Measurements from ENCODE around the gene HSBP1. TPM values are rescaled to one million over a fixed set of nuclear protein-coding genes. Genes with fewer than 3 reads are reported as not detected.

HSBP1 gene
- polyA plus RNA-seq, 2 of the 4 experiments (the other 2 are of a cell fraction), result 190 to 280 TPM

GRCh38 chr16:83856792-83857191, 49.0 kb downstream of the HSBP1 start:
- POLR2A ChIA-PET, result no interaction called here

GRCh38 chr16:83859265-83859664, 51.5 kb downstream of the HSBP1 start:
- H3K4me1 ChIP-seq, result no peaks in the 10 kb centered on the region
- ATAC-seq (no peak), FAIRE-seq (no peak), DNase-seq (ENCODE audit: low read depth in 1 of 2, low spot score in 1 of 2) (no peak)
- WGBS (ENCODE audit: missing lambda C conversion rate), result 43% methylated on average over 8 of the region's 8 CpGs
- no peak overlapping the region for H3K27ac ChIP-seq
- POLR2A ChIA-PET, result no interaction called here
- H3K4me3 ChIP-seq, result no peak overlapping the region
- CTCF ChIA-PET, result interaction anchor here (1.5 kb wide), 1 partner anchor 34 kb away, joined by 4 read pairs; no protein-coding TSS in a partner anchor
- H3K4me2 ChIP-seq, result no peak overlapping the region
- TF ChIP-seq USF2 (IDR thresholded peaks at IDR 0.05) (peak; percentile 60), JUNB (IDR thresholded peaks at IDR 0.05) (no peak)
- H3K9me3 ChIP-seq, result no peaks in the 10 kb centered on the region

More at GRCh38 chr16:83856792-83857191, 49.0 kb downstream of the HSBP1 start:
- TF ChIP-seq SMC3 (IDR thresholded peaks at IDR 0.05), result no peak
- TF ChIP-seq FOXS1 (CRISPR knock-in tag; IDR thresholded peaks at IDR 0.05), result no peak
- no peak for TF ChIP-seq GATA3 (IDR thresholded peaks at IDR 0.05; ENCODE audit: borderline replicate concordance)
- TF ChIP-seq CBX2 (IDR thresholded peaks at IDR 0.05; ENCODE audit: borderline replicate concordance, low read depth), result no peak
- no peak for TF ChIP-seq RFX5 (IDR thresholded peaks at IDR 0.05)
- no peak for TF ChIP-seq ZC3H11A (IDR thresholded peaks at IDR 0.05)
- TF ChIP-seq FOSB (CRISPR knock-in tag; IDR thresholded peaks at IDR 0.05), result no peak
- no peak for TF ChIP-seq RCOR1 (IDR thresholded peaks at IDR 0.05; ENCODE audit: low read depth, low read length)
- TF ChIP-seq ELK1 (IDR thresholded peaks at IDR 0.05; ENCODE audit: low read depth, low read length), result no peak
- TF ChIP-seq MAX (IDR thresholded peaks at IDR 0.05), result no peak
- H3K4me3 ChIP-seq, result no peak overlapping the region
- ATAC-seq (no peak), DNase-seq (ENCODE audit: low read depth in 1 of 2, low spot score in 1 of 2) (no peak), FAIRE-seq (no peak)
- no peak overlapping the region for H3K27ac ChIP-seq
- H3K4me2 ChIP-seq, result no peak overlapping the region
- no peaks in the 10 kb centered on the region for H3K9me3 ChIP-seq
- H3K4me1 ChIP-seq, result no peaks in the 10 kb centered on the region
- WGBS (ENCODE audit: missing lambda C conversion rate), result 21% methylated on average over 4 of the region's 4 CpGs
- CTCF ChIA-PET, result interaction anchor here (1.8 kb wide), 1 partner anchor 30 kb away, joined by 7 read pairs; no protein-coding TSS in a partner anchor

GRCh38 chr16:83862661-83863060, 54.9 kb downstream of the HSBP1 start:
- TF ChIP-seq EHF (CRISPR knock-in tag; IDR thresholded peaks at IDR 0.05) (no peak), ZSCAN20 (CRISPR knock-in tag; IDR thresholded peaks at IDR 0.05) (no peak), MAFK (IDR thresholded peaks at IDR 0.05; ENCODE audit: partially characterized antibody) (peak; percentile 89), TFCP2L1 (CRISPR knock-in tag; IDR thresholded peaks at IDR 0.05) (no peak)
- 37% methylated on average over 7 of the region's 7 CpGs for WGBS (ENCODE audit: missing lambda C conversion rate)
- CTCF ChIA-PET, result interaction anchor here (1.0 to 1.6 kb wide), 3 partner anchors 23 to 37 kb away, joined by 4 read pairs; no protein-coding TSS in a partner anchor
- POLR2A ChIA-PET, result no interaction called here
- Histone ChIP-seq H3K4me2 (no peak overlapping the region), H3K4me1 (no peaks in the 10 kb centered on the region), H3K4me3 (no peak overlapping the region), H3K27ac (no peak overlapping the region), H3K9me3 (peaks cover 7% of the 10 kb centered on the region; the same call in 1 of the 3 replicates)
- FAIRE-seq, result no peak
- DNase-seq (ENCODE audit: low read depth in 1 of 2, low spot score in 1 of 2), result no peak
- ATAC-seq, result no peak

- POLR2A ChIA-PET, result no interaction called here
- ATAC-seq, result no peak
- H3K4me3 ChIP-seq, result no peak overlapping the region
- H3K27ac ChIP-seq, result no peak overlapping the region
- peaks cover 11% of the 10 kb centered on the region; the same call in 1 of the 3 replicates for H3K9me3 ChIP-seq
- TF ChIP-seq HOXA7 (CRISPR knock-in tag; IDR thresholded peaks at IDR 0.05) (no peak), HOXB13 (CRISPR knock-in tag; IDR thresholded peaks at IDR 0.05; ENCODE audit: low read depth) (no peak), SMC3 (IDR thresholded peaks at IDR 0.05) (no peak), NPAS2 (CRISPR knock-in tag; IDR thresholded peaks at IDR 0.05; ENCODE audit: borderline replicate concordance) (no peak), RAD21 (conservative IDR thresholded peaks at IDR 0.05 in 1 of 2, IDR thresholded peaks at IDR 0.05 in 1 of 2) (no peak), USF2 (IDR thresholded peaks at IDR 0.05) (peak; percentile 76), MYC (IDR thresholded peaks at IDR 0.05; ENCODE audit: borderline replicate concordance, low read length) (no peak), JUNB (IDR thresholded peaks at IDR 0.05) (no peak)
- no peak for DNase-seq (ENCODE audit: low read depth in 1 of 2, low spot score in 1 of 2)
- CTCF ChIA-PET, result interaction anchor here (1.0 to 1.6 kb wide), 3 partner anchors 22 to 38 kb away, joined by 4 read pairs; no protein-coding TSS in a partner anchor
- H3K4me2 ChIP-seq, result no peak overlapping the region
- WGBS (ENCODE audit: missing lambda C conversion rate), result 41% methylated on average over 1 of the region's 1 CpG
- no peaks in the 10 kb centered on the region for H3K4me1 ChIP-seq
- FAIRE-seq, result no peak
Measured at GRCh38 chr16:83863682-83864081, 55.9 kb downstream of the HSBP1 start.
